NCI-H524 treated with DMSO at 0.1 percent for 48 hours (cell line): ENCODE results near the gene ADAMTS2.

Experiments used
- DNase-seq: peaks from one replicate; lab custom pipeline; 2025; lab: John Stamatoyannopoulos, UW

ADAMTS2 gene

DNA sequence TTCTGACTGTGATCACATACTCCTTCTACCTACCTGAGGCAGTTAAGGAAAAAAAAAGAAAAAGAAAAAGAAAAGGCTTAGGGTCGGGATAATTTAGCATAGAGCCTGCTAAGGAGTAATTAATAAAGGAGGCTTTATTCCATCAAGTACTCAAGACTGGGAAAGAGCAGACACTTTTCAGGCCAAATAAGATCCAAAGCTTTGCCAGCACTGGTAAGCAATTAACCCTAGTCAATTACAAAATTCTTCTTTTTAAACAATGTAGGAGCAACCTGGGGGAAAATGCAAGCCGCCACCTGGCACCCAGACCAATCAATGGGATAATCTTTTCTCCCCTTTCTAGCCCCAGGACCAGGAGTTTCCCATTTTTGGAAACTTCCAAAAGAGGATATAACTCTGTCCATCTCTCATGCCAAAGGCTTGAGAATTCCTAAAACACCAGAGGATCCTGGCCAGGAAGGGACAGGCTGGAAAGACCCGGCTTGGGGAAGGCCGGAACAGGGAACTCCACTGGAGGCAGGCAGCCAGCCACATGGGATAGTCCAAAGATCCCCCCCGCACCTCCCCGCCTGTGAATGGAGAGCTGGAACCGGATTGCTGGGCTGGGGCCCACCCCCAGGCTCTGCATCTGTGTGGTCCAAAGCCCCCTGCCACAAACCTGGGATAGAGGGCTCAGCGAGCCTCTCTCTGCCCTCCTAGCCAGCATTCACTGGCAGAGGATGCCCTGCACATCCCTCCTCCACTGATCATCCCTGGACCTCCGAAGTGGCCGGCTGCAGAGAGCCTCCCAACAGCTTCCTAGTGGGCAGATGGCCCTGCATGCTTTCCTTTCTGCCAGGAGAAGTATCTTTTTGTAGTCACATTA lies 167.3 kb downstream of the ADAMTS2 start:
- no peak for DNase-seq

DNA sequence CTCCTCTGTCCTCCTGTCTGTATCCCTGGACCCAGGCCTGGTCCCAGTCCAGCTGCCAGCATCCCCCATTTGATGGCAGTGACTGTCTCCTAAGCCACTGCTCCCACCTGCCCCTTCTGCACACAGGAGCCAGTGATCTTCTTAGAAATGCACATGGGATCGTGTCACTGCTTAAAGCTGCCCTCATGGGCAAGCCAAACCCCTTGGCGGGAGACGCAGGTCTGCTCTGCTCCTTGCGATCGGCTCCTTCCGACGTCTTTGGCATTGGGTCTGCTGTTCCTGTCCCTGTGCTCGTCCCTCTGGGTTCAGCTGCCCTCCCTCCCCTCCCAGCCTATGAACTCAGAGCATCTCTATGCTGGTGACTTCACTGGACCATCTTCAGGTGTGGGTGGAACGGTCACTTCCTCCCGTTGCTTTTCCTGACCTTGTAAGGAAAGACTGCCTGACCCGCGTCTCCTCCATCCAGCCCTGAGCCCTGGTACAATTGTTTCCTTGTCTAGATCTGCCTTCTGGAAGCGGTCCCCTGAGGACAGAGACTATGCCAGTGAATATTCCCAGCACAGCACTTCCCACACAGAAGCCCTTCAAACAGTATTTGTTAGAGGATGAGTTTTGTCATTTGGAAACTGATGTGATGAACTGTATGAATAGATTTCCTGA lies 168.6 kb downstream of the ADAMTS2 start:
- no peak for DNase-seq

DNA sequence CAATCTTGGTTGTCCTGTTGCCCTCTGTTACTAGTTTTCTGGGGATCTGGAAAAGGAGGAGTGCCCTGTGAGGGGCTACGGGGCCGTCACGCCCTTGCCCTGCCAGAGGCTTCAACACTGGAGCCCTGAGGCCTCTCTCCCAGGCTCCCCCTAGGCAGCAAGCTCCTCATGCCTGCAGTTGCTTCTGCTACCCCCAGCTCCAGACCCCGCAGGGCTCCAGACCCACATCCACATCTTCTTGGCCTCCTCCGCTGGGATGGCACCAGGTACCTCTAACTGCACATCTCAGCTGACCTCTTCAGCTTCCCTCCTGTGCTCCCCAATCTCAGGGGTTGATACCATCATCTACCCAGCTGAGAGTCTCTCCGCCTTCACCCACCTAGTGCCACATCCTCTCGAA lies 169.1 kb downstream of the ADAMTS2 start:
- no peak for DNase-seq

DNA sequence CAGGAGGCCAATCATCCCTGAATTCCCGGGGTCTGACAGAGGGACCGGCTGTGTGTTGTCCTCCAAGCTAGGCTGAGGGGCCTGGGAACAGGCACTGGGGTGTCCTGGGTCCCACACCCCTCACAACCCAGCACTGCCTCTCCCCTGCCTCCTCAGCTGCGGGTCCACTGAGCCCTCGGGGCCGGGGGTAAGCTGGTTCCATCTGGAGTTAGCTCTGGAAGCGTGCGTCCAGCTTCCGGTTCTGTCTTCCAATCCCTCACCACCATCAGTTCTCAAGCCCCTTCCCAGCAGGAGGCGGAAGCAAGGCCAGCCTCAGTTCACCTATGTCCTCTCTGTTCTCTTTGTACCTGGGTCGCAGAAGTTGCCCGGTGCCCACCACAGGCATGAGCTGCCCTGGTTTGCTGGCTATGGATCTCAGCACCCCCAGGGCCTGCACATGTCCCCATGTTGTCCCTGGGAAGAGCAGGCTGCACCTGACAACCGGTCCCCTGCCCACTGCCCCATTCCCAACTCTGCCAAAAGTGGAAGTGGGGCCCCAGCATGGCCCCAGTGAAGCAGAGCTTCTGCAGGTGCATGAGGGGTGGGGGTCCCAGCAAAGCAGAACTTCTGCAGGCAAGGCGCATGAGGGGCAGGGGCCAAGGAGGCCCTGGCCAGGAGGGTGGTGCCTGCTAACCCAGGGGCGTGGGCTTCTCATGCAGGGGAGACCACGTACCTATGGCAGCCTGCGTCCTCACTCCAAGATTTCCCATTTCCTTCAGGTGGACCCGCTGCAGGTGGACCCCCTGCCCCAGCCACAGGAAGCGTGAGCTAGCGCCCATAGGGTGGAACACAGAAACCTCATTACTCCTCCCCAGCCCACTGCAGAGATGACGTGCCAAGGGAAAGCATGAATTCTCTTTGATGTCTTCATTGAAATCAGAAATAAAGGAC lies 173.2 kb downstream of the ADAMTS2 start:
- no peak for DNase-seq

DNA sequence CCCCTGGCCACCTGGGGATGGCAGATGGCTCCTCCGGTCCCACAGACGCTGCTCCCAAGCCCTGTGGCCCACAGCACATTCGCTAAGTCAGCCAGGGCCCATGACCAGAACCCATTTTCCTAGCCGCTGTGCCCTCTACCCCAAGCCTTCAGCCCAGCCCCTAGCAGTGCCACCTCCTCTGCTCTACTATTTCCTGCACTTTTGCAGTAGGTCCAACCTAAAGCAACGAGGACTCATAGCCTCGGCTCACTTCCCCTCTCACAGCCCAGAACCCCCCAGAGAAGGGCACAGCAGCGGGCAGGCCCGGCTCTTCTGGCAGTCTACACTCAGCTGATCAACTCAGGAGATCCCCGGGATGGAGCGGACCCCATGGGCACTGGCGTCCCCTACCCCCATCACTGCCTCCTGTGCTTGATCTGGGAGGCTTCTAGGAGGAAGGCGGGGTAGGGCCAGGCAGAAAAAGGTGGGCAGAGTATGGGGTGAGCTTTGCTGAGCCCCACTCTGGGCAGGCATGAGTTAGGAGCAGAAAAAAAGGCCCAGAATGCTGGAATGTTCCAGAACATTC lies 173.9 kb downstream of the ADAMTS2 start:
- DNase-seq = no peak

DNA sequence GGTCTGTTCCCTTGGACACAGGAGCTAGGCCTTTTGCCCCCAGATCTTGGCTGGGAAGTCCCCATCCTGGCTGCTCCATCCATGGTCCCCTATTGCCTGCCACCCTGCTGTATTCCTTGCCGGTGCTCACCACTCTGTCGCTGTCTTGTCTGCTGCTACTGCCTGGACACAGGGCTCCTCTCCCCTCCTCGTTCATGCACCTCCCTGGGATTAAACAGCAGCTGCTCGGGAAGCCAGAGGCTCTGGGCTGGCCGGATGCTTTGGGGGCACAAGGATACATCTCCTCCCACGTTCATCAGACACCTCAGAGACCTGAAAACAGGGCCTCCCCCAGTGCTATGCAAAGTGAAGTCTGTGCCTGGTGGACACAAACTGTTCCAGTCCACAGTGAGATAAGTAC lies 174.7 kb downstream of the ADAMTS2 start:
- DNase-seq = no peak

DNA sequence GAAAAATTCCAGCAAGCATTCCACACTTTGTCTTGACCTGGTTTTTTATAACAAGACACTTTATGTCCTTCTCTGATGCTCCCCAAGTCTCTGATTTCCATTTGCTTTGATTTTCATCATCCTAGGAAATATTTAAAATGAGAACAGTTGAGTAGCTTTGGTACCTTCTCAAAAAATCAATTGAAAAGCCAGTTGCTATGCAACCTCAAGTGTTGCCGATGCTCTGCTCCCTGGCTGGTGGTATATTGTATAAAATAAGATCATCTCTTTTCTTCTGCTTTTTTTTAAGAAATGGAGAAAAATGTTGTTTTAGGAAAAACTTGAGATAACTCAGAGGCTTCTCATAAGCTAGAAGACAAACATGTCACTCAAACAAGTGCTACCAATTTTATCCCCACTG lies 175.4 kb downstream of the ADAMTS2 start:
- no peak for DNase-seq

DNA sequence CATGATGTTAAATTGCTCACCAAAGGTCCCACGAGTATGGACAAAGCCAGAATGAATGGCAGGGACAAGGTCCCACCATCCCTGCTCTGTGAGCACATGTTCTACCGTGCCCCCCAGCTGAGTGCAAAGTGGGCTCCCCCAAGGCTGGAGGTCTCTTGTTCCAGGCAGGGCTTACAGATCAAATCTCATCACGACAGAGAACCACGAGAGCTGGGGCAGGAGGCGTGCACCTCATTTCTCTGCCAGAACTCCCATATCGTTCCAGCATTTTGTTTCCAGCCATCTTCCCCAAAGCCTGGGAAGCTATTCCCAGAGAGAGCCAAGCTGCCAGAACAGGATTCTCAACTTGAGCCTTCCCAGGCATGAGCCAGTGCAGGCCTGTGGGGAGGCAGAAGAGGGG lies 176.6 kb downstream of the ADAMTS2 start:
- no peak for DNase-seq

DNA sequence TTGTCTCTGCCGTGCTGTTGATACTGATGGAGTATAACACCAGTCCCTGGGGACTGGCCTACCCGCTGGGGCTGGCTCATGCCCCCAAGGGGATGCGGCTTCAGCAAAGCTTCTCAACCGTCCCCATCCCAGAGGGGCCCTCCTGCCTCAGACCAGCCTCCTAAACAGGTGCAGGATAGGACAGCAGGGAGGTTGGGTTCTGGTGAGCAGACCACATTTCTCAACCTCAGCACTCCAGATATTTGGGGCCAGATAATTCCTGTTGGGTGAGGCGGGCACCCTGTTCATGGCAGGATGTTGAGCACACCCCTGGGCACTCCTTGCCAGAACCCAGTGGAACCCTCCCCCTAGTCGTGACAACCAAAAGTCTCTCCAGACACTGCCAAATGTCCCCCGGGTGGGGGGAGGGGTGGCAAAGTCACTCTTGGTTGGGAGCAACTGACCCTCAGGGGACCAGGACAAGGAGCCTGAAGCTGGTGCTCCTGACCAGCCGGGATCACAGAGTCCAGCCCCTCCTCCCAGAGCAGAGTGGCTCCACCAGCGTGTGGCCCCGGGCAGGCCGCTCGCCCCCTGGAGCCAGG lies 177.3 kb downstream of the ADAMTS2 start:
- no peak for DNase-seq

DNA sequence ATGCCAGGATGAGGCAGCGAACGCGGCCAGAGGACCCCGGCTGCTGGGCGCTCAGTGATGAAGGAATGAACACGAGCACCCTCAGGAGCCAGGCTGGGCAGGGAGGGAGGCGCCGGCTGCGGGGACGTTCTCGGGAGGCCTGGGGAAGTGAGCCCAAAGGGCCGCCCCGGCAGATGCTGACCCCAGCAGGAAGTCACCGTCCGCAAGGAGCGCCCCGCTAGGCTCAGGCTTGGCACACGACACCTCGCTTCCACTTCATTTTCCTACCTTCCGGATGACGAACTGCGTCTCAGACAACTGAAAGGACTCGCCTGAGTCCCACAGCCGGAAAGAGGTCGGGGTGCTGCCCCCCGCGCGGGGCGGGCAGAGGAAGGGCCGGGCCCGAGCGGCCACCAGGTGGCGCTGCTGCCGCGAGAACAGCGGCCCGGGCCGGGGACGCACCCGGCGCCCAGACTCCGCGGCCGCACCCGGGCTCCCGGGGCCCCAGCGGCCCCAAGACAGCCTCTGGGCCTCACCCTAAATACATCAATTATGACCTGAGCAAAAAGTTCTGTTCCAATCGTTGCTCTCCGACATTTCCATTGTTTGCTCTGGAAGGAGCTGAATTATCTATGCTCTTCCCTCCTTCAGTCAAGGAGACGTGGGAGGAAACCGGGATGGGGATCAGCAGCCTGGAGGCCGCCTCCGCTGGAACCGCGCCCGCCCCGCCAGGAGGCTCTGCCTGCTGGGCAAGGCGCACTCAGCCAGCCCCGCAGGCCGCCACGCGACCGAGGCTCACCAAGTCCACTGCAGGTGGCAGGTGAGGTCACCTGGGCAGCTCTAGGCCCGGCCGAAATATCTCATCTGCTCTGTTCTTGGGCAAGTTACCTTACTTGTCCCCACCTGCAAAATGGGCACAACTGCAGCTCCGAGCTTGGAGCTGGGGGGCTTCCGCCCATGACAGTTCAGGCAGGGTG lies 178.1 kb downstream of the ADAMTS2 start:
- DNase-seq = no peak

DNA sequence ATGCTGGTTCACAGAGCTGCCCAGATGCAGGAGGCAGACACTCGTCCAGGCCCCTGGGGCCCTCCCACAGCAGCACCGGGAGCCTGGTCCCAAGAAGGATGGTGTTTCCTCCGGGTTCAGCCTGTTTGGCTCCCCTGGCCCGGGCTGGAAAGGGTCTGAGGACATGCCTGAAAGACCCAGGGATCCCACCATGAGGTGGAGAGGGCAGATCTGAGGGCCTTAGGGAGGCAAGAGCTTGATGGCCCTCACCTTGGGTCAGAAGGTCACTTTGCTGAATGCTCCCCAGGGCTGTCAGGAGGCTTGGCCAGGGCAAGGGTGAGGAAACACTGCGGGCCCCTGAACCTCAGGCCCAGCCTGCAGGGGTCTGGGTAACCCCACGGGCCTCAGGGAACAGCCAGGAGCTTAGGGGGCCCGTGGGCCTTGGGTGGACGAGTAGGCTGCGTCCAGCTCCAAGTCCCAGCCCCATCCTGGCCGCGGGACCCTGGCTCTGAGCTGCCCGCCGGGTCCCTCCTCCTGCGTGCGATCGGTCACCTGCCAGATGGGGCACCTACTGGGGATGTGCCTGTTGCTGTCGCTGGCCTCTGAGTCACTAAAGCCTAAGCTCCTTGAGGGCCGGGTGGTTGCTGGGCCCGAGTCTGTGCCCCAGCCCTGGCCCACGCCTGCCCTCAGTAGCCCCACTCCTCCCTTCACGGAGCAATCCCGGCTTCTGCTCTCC lies 178.9 kb downstream of the ADAMTS2 start:
- no peak for DNase-seq

DNA sequence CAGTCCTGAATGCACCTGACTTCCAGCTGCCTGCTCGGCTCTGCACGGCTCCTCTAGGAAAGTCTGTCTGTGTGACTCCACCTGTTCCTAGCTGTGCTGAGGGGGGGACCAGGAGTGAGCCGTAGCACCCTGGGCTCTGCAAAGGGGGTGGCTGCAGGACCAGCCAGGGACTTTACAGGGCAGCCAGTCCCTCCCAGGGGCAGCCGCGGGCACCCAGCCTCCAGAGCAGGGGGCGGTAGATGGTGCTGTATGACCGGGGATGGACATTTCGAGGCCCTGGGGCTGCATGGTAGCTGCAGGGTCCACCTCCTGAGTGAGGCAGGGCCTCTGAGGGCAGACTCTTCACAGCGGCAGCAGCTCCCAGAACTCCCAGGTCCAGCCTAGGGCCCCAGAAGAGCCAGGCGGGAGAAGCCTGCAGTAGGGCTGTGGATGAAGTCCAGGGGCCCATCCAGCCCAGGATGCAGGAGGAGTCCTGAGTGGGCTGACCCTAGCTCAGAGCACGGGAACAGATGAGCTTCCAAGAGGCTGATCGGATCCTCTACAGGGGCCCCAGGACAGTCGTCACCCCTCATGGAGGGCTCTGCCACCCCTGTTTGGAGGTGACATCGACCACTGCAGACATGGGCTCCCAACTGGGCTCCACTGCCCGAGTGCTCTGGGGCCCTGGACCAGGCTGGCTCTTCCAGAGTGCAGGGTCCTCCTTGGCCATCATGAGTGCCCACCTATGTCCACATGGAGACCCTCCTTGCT lies 179.7 kb downstream of the ADAMTS2 start:
- DNase-seq = no peak

DNA sequence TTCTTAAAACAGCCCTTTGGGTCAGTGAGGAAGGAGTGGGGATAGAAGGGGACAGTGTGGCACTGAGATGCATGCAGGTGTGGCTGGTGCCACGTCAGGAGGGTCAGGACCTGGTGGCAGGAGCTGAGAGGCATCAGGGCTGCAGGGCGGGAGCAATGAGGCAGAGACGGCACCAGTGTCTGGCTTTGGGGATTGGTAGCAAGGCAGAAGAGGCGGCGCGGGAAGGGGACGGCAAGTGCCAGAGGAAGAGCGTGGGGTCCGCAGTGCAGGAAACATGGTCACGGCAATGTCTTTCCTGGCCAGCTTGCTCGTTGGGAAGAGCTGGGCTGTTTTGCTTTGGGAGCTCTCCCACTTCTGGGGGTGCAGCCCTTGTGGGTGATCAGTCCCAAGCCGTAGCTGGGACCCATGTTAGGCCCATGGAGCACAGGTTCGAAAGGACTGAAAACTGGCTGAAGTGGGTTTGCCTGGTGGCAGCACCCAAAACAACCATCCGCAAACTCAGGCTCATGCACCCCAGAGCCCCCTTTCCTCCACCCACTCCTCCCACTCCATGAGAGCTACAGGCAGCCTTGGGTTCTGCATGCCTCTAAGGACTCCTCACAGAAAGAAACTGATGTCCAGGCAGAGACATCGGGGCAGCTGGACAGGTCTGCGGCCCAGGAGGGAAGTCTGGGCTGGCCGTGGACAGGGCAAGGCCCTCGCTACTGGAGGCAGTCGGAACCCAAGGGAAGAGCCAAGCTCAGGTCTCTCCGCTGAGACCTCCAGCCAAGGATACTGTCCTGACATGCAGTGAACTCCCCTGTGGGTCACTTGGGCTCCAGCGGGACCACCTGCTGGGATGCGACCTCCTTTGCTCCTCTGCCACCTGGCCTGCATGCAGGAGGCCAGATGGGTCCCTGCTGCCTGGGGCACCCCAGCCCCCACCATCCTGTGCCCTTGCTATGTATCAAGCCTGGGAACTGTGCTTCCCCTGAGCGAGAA lies 180.6 kb downstream of the ADAMTS2 start:
- no peak for DNase-seq

DNA sequence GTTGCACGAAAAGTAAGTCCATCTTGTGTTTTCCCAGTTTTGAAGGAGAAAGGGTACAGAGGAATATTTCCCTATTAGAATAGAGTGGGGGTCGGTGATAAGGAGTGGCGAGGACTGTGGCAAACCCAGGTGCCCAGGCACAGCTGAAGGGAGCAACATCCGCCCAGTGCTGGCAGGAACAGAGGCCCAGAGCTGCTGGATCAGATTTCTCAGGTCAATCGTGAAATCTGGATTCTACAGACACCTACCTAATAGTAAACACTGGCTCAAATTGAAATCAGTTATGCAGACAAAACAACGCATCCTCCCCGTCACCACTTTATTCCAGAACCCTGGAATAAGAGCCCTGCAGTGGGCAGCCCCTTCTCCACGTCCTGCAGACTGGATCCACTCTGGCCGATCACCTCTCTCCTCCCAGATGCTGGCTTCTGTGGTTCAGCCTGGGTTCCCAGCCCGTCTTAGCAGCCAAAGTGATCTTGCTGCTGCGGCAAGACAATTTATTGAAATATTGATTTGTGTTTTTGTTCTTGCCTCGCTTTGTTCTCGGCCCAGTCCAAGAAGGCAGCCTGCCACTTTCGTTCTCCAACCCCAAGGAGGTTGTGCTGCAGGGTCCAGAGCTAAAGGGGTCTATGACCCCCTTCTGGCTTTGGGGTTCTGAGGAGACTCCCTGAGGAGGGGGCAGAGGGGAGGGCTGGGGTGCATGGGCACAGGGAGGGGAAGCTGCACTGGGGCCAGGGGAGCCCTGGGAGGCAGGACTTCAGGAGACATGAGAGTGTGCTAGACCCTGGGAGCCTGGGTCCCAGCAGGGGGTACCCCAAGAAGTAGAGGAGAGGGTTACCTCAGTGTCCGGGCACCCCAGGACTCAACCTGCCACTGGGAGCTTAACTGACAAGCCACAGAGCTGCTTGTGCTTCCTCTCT lies 181.8 kb downstream of the ADAMTS2 start:
- DNase-seq = no peak

DNA sequence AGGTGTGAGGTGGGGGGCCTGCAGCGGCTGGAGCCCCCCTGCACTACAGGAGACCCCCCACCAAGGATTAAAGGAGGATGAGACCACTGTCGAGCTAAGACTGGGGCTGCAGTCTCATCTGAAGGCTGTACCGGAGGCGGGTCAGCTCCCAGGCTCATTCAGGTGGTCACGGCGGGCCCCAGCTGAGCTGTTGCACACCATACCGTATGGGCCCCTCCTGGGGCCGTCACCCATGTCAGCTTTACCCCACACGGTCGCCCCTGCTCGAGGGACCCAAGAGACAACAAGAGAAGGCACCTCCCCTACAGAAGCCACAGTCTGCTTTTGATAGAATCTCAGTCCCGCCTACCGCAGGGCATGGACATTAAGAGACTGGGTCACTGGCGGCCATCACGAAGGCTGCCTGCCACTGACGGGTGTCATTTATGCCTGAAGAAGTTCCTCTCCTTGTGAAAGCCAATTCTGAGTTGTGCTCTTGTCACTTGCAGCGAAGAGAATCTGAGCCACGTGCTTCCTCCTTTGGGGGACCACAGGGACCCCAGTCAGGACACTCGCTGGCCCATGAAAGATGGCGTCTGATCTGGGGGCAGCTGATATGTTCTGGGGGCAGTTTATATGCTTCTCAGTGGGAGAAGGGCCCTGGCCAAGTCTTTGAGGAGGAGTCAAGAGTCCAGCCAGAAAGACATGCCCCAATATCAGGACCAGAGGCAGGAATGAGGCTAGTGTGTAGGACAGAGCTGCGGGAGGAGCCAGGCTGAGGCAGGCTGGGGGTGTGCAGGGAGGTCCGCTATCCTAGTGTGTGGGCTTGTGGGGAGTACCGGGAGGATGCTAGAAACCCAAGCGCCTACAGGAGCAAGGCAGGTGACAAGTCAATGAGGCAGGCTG lies 182.7 kb downstream of the ADAMTS2 start:
- no peak for DNase-seq

DNA sequence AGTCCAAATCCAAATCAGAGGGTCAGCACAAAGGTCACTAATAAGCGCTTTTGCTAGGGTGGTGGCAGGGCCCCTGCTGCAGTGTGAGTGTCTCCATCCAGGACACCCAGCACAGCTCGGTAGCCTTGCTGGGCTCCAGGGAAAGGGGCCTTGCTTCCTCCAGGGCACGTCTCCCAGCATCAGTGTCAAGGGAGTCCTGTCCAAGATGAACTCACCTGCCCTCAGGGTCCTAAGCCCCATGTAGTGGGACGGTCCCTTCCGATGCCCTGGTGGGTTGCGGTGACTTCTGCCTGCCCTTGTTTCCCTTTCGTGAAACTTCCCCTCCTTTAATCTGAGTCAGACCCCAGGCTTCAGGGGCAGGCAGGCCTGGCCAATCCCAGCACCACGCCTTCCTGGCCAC lies 183.4 kb downstream of the ADAMTS2 start:
- no peak for DNase-seq
